Right ventricle myocardium inferior (tissue), 1 donor: ENCODE results near the gene FN3KRP. TPM values are rescaled to one million over a fixed set of nuclear protein-coding genes. Genes with fewer than 3 reads are reported as not detected.
"Not testable (repeated sequence)": the region's sequence is repeated elsewhere in the genome, so short reads cannot be mapped to it uniquely, and the experiment has no call there.

Experiments
- ATAC-seq: fragments of 200-7000 bp; cut with Tn5 transposase; one replicate; pipeline ENCODE4 v1.9.1; 2020; ENCODE audit warnings: mild to moderate bottlenecking, moderate library complexity
- DNase-seq: peaks from one replicate; pipeline ENCODE4 v3.0.0; 2021; ENCODE audit errors: missing footprints
- intact Hi-C: fragments of 100-400 bp; cut with DNase I; formaldehyde crosslinking; loops from one replicate; pipeline ENCODE4 v1.11.0; 2022
- microRNA-seq: library from miRNA; unstranded; fragments of <30 nt; microRNA quantifications from one replicate; pipeline ENCODE4 v1.2.0, GENCODE V29; 2020
- total RNA-seq: library from RNA; stranded (reverse); fragmentation: NEBNext Ultra II Directional; extraction: Animal tissue kit (Norgen Biotek cat#: 25700); gene quantifications from one replicate; pipeline ENCODE4 v1.2.1, GENCODE V29; 2021
- donor health status: DM: no; HTN: yes; CAD: no; lungs with severe emphysema.

FN3KRP gene
- total RNA-seq, 1 donor from 2014 or later = 13.0 TPM

DNA sequence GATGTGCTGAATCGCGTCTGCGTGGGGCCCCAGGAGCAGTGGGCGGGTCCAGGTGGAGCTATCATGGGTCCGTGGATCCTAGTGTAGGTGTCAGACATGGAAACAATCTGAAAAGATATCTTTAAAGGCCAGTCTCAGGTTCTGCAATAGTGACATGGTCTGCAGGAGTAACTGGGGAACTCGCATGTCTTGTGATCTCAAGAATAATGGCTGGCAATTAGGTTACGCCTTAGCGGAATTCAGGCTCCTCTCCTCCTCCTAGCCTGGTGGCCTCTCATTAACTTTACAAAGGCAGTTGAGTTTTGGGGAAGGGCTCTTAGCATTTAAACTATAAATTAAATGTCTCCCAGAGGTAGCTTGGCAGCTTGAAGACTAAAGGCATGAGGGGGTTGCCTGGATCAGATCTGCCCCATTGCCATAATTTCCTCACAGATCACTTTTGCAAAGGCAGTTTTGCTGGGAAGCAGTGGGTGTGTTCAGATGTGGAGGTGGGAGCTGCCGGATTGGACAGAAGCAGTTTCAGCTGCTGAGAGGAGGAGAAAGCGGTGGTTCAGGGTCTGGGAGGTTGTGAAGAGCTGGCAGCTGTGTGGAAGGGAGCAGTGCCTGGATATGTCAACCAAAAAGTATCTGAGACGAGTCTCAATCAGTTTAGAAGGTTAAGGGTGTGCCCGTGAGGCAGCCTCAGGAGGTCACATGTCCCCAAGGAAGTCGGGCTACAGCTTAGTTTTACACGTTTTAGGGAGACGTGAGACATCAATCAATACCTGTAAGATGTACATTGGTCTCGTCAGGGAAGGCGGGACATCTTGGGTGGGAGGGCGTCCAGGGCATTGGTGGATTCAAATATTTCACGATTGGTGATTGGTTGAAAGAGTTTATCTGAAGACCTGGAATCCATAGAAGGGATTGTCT is 38.0 kb downstream of the FN3KRP start:
- DNase-seq = no peak
- no peak for ATAC-seq
- intact Hi-C loops = loop anchor here (5.0 kb wide), 1 partner anchor 107 kb away; the partner anchor contains the start of gene WDR45B

DNA sequence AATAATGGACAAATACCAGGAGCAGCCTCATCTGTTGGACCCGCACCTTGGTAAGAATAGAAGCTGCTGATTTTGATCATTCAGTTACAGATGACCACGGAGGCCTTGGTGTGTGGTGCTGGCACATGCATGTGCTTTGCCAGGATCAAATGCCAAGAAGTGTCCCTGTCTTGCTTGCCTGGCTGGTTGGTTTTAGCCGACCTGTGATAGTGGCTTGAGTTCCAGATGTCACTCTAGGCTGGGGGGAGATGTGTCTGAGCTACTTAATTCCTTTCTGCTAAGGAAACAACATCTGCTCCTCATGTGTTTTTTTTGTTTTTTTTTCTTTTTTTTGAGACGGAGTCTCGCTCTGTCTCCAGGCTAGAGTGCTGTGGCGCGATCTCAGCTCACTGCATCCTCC is 39.7 kb downstream of the FN3KRP start:
- ATAC-seq = no peak
- no peak for DNase-seq
- intact Hi-C loops = no loop called here

GRCh38 chr17:82765371-82765770 is 48.9 kb downstream of the FN3KRP start:
- intact Hi-C loops = no loop called here
- no peak for ATAC-seq
- no peak for DNase-seq

GRCh38 chr17:82767041-82767754 is 50.7 kb downstream of the FN3KRP start:
- DNase-seq = no peak
- intact Hi-C loops = no loop called here

DNA sequence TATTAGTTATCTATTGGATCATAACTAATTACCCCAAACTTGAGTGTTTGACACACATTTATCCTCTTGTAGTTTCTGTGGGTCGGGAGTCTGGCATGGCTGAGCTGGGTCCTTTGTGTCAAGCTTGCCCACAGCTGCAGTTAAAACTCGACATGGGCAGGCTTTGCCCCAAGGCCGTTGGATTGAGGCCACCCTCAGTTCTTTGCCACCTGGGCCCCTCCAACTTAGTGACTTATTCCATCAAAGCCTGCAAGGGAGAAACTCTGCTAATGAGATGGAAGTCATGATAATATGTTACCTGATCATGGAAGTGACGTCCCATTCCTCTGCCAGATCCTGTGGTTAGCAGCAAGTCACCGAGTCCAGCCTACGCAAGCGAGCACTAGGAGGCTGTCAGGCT is 52.5 kb downstream of the FN3KRP start:
- no peak for DNase-seq
- no peak for ATAC-seq
- intact Hi-C loops = no loop called here

More at GRCh38 chr17:82767041-82767754, 50.7 kb downstream of the FN3KRP start:
- peak; percentile 52 for ATAC-seq

- intact Hi-C loops = loop anchor here (10.0 kb wide), 1 partner anchor 417 kb away; the partner anchor contains the start of gene TEX19
- ATAC-seq = no peak
These were observed 55.5 kb downstream of the FN3KRP start for GRCh38 chr17:82772026-82772425.

GRCh38 chr17:82774456-82774855 is 58.0 kb downstream of the FN3KRP start:
- DNase-seq, ATAC-seq: not testable (repeated sequence)
- intact Hi-C loops = loop anchor here (2.0 to 10.0 kb wide), 2 partner anchors 106 to 420 kb away; partner anchors contain the start of gene TEX19

More at GRCh38 chr17:82772026-82772425, 55.5 kb downstream of the FN3KRP start:
- DNase-seq = no peak

GRCh38 chr17:82775001-82775823 is 58.7 kb downstream of the FN3KRP start:
- intact Hi-C loops = loop anchor here (2.0 to 10.0 kb wide), 2 partner anchors 106 to 420 kb away; partner anchors contain the start of gene TEX19
- ATAC-seq = peak; percentile 62
- peak; percentile 85 for DNase-seq

- ATAC-seq (no peak), DNase-seq (no peak)
- intact Hi-C loops = loop anchor here (10.0 kb wide), 1 partner anchor 422 kb away; the partner anchor contains the start of gene TEX19
These were observed 59.9 kb downstream of the FN3KRP start for GRCh38 chr17:82776454-82776853.

Small RNA genes lying within 50 kb of the gene (microRNA-seq; reads per million reads assigned to microRNA genes)
- not detected for gene MIR4525

Other genes with a start within 250 kb of the FN3KRP start
- gene FOXK2, start 197.0 kb upstream of the FN3KRP start, total RNA-seq = 39.4 TPM
- gene WDR45B, start 68.3 kb upstream of the FN3KRP start, total RNA-seq = 38.0 TPM
- gene RAB40B, start 18.0 kb upstream of the FN3KRP start, total RNA-seq = 19.9 TPM
- gene FN3K, start 18.9 kb downstream of the FN3KRP start, total RNA-seq = 78.3 TPM
- gene TBCD, start 35.4 kb downstream of the FN3KRP start, total RNA-seq = 43.4 TPM
- gene ZNF750, start 123.3 kb downstream of the FN3KRP start, total RNA-seq = not detected